ENCODE measurements around the gene BRSK2.

- no peak for TF ChIP-seq POLR2A (IDR thresholded peaks at IDR 0.05)
- TF ChIP-seq, protein P1, sequence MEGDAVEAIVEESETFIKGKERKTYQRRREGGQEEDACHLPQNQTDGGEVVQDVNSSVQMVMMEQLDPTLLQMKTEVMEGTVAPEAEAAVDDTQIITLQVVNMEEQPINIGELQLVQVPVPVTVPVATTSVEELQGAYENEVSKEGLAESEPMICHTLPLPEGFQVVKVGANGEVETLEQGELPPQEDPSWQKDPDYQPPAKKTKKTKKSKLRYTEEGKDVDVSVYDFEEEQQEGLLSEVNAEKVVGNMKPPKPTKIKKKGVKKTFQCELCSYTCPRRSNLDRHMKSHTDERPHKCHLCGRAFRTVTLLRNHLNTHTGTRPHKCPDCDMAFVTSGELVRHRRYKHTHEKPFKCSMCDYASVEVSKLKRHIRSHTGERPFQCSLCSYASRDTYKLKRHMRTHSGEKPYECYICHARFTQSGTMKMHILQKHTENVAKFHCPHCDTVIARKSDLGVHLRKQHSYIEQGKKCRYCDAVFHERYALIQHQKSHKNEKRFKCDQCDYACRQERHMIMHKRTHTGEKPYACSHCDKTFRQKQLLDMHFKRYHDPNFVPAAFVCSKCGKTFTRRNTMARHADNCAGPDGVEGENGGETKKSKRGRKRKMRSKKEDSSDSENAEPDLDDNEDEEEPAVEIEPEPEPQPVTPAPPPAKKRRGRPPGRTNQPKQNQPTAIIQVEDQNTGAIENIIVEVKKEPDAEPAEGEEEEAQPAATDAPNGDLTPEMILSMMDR (IDR thresholded peaks at IDR 0.05) = no peak
Observed at GRCh38 chr11:1348146-1348795, 41.5 kb upstream of the BRSK2 start.
